Stomach smooth muscle (tissue), 2 donors: ENCODE results near the gene SNAPC2.

ENCODE experiments used
- H3K27ac ChIP-seq: one replicate; pipeline ENCODE4 v1.7.0; 2013; ENCODE audit warnings: mild to moderate bottlenecking, low read length, inconsistent platforms
- H3K27me3 ChIP-seq, 2 donors: one replicate each; pipeline ENCODE4 v1.7.0; 2013; ENCODE audit warnings: low read length in 2 of 2; ENCODE audit not compliant: insufficient read depth in 2 of 2, control insufficient read depth in 1 of 2
- H3K36me3 ChIP-seq, 2 donors: one replicate each; pipeline ENCODE4 v1.7.0; 2013; ENCODE audit warnings: low read length in 2 of 2; ENCODE audit not compliant: control insufficient read depth in 2 of 2, insufficient read depth in 2 of 2
- H3K4me1 ChIP-seq: one replicate; pipeline ENCODE4 v1.7.0; 2013; ENCODE audit warnings: low read length; ENCODE audit not compliant: control insufficient read depth, insufficient read depth
- H3K4me3 ChIP-seq, 2 donors: one replicate each; pipeline ENCODE4 v1.7.0; 2013; ENCODE audit warnings: low read length in 2 of 2
- H3K9ac ChIP-seq, 2 donors: one replicate each; pipeline ENCODE4 v1.7.0; 2013; ENCODE audit warnings: low read length in 2 of 2, mild to moderate bottlenecking in 1 of 2
- H3K9me3 ChIP-seq, 2 donors: one replicate each; pipeline ENCODE4 v1.7.0; 2013; ENCODE audit warnings: low read length in 2 of 2; ENCODE audit not compliant: control insufficient read depth in 2 of 2
- donor health status: healthy.
- donor health status: Pancreatic carcinoma.

The SNAPC2 gene

GRCh38 chr19:7904074-7905020, 15.8 kb upstream of the SNAPC2 start:
- Histone ChIP-seq H3K36me3 (peaks cover 4% of the 10 kb centered on the region in 2 donors), H3K27ac (no peak overlapping the region), H3K4me3 (peak overlapping the region; percentile 58 to 88), H3K9me3 (no peaks in the 10 kb centered on the region), H3K9ac (peak overlapping the region; percentile 80 to 81), H3K4me1 (peaks cover 39% of the 10 kb centered on the region), H3K27me3 (no peaks in the 10 kb centered on the region)

GRCh38 chr19:7905268-7905667, 14.9 kb upstream of the SNAPC2 start:
- H3K36me3 ChIP-seq = peaks cover 6 to 7% of the 10 kb centered on the region in 2 donors
- no peaks in the 10 kb centered on the region for H3K9me3 ChIP-seq
- H3K27ac ChIP-seq = no peak overlapping the region
- H3K4me1 ChIP-seq = peaks cover 39% of the 10 kb centered on the region
- H3K4me3 ChIP-seq = peak overlapping the region in 1 of 2 donors; percentile 88
- peak overlapping the region in 1 of 2 donors; percentile 81 for H3K9ac ChIP-seq
- no peaks in the 10 kb centered on the region for H3K27me3 ChIP-seq

- H3K4me1 ChIP-seq = peaks cover 39% of the 10 kb centered on the region
Observed at GRCh38 chr19:7905859-7906258, 14.3 kb upstream of the SNAPC2 start.

GRCh38 chr19:7907122-7907521, 13.0 kb upstream of the SNAPC2 start:
- Histone ChIP-seq H3K27ac (no peak overlapping the region), H3K9ac (no peak overlapping the region), H3K27me3 (no peaks in the 10 kb centered on the region), H3K36me3 (peaks cover 21 to 25% of the 10 kb centered on the region in 2 donors), H3K4me3 (no peak overlapping the region), H3K4me1 (peaks cover 39% of the 10 kb centered on the region), H3K9me3 (no peaks in the 10 kb centered on the region)

More at GRCh38 chr19:7905859-7906258, 14.3 kb upstream of the SNAPC2 start:
- H3K27ac ChIP-seq = no peak overlapping the region
- no peak overlapping the region for H3K4me3 ChIP-seq
- no peaks in the 10 kb centered on the region for H3K27me3 ChIP-seq
- H3K36me3 ChIP-seq = peaks cover 12 to 13% of the 10 kb centered on the region in 2 donors
- H3K9ac ChIP-seq = no peak overlapping the region
- no peaks in the 10 kb centered on the region for H3K9me3 ChIP-seq

- no peak overlapping the region for H3K9ac ChIP-seq
- H3K9me3 ChIP-seq = no peaks in the 10 kb centered on the region
- H3K4me1 ChIP-seq = peaks cover 39% of the 10 kb centered on the region
- no peak overlapping the region for H3K27ac ChIP-seq
- H3K4me3 ChIP-seq = no peak overlapping the region
- no peaks in the 10 kb centered on the region for H3K27me3 ChIP-seq
- H3K36me3 ChIP-seq = peaks cover 24 to 27% of the 10 kb centered on the region in 2 donors
Observed at GRCh38 chr19:7907544-7907943, 12.6 kb upstream of the SNAPC2 start.

GRCh38 chr19:7908078-7908699, 11.9 kb upstream of the SNAPC2 start:
- no peak overlapping the region for H3K27ac ChIP-seq
- H3K9ac ChIP-seq = no peak overlapping the region
- no peak overlapping the region for H3K4me3 ChIP-seq
- no peaks in the 10 kb centered on the region for H3K27me3 ChIP-seq
- peaks cover 35% of the 10 kb centered on the region for H3K4me1 ChIP-seq
- peaks cover 27 to 30% of the 10 kb centered on the region in 2 donors for H3K36me3 ChIP-seq
- H3K9me3 ChIP-seq = no peaks in the 10 kb centered on the region

- Histone ChIP-seq H3K9ac (no peak overlapping the region), H3K27me3 (no peaks in the 10 kb centered on the region), H3K4me3 (no peak overlapping the region), H3K9me3 (no peaks in the 10 kb centered on the region), H3K36me3 (peaks cover 27 to 30% of the 10 kb centered on the region in 2 donors), H3K27ac (no peak overlapping the region), H3K4me1 (peaks cover 34% of the 10 kb centered on the region)
Observed at GRCh38 chr19:7908742-7909461, 11.2 kb upstream of the SNAPC2 start.

GRCh38 chr19:7909471-7910067, 10.6 kb upstream of the SNAPC2 start:
- Histone ChIP-seq H3K36me3 (peaks cover 27 to 30% of the 10 kb centered on the region in 2 donors), H3K27me3 (no peaks in the 10 kb centered on the region), H3K4me3 (no peak overlapping the region), H3K9me3 (no peaks in the 10 kb centered on the region), H3K27ac (no peak overlapping the region), H3K4me1 (peaks cover 30% of the 10 kb centered on the region), H3K9ac (no peak overlapping the region)

GRCh38 chr19:7910321-7911161, 9.6 kb upstream of the SNAPC2 start:
- Histone ChIP-seq H3K36me3 (peaks cover 27 to 30% of the 10 kb centered on the region in 2 donors), H3K9me3 (no peaks in the 10 kb centered on the region), H3K4me3 (no peak overlapping the region), H3K4me1 (peaks cover 21% of the 10 kb centered on the region), H3K27ac (no peak overlapping the region), H3K9ac (no peak overlapping the region), H3K27me3 (peaks cover 3 to 4% of the 10 kb centered on the region in 2 donors)
